ENCODE data around the gene THEM4. TPM values are rescaled to one million over a fixed set of nuclear protein-coding genes. Genes with fewer than 3 reads are reported as not detected.

Gene THEM4
- total RNA-seq, 2 donors from 2014 or later: 11.9 to 30.3 TPM

GRCh38 chr1:151839457-151840403, 69.6 kb downstream of the THEM4 start, which contains the start of gene C2CD4D:
TSS of gene C2CD4D (minus strand) at chr1:151839820. CDS start at chr1:151838989, 831 bp downstream.
- DNase-seq (peak; percentile 78 to 91 (median 84)), ATAC-seq (peak; percentile 69)
- TF ChIP-seq POLR2A (IDR thresholded peaks at IDR 0.05): peak; percentile 89 to 99 (median 98)
- TF ChIP-seq CTCF (IDR thresholded peaks at IDR 0.05): peak in 4 of 7 experiments; percentile 36 to 48 (median 47)
- H3K4me3 ChIP-seq: no peak within 1 kb of the TSS
- intact Hi-C loops (cut with DNase I): no loop called here
- peak within 1 kb of the TSS; percentile 91 to 97 (median 95) for H3K27ac ChIP-seq
- no peaks in the 10 kb centered on the region for H3K9me3 ChIP-seq
- no peaks in the 10 kb centered on the region for H3K27me3 ChIP-seq
- peaks cover 64% of the 10 kb centered on the region for H3K4me1 ChIP-seq
- no peaks in the 10 kb centered on the region for H3K36me3 ChIP-seq (replicated peaks in 1 of 2; ENCODE audit: insufficient read depth in 1 of 2, low read depth in 2 of 2)
- 2 to 7% methylated on average over 22 to 47 of the region's 47 CpGs for WGBS, 2 donors

GRCh38 chr1:151839082-151839412, 70.3 kb downstream of the THEM4 start:
- no peaks in the 10 kb centered on the region for H3K9me3 ChIP-seq
- intact Hi-C loops (cut with DNase I): no loop called here
- 56 to 70% methylated on average over 16 of the region's 16 CpGs for WGBS, 2 donors
- H3K27me3 ChIP-seq: no peaks in the 10 kb centered on the region
- no peaks in the 10 kb centered on the region for H3K36me3 ChIP-seq (replicated peaks in 1 of 2; ENCODE audit: insufficient read depth in 1 of 2, low read depth in 2 of 2)
- H3K4me3 ChIP-seq: no peak overlapping the region
- peak overlapping the region; percentile 91 to 97 (median 95) for H3K27ac ChIP-seq
- H3K4me1 ChIP-seq: peaks cover 71% of the 10 kb centered on the region
- no peak for TF ChIP-seq POLR2A (IDR thresholded peaks at IDR 0.05)
- no peak for TF ChIP-seq CTCF (IDR thresholded peaks at IDR 0.05)
- DNase-seq (no peak), ATAC-seq (no peak)

- WGBS, 2 donors: 40 to 74% methylated on average over 41 to 93 of the region's 117 CpGs
- intact Hi-C loops (cut with DNase I): no loop called here
- H3K4me1 ChIP-seq: peaks cover 77% of the 10 kb centered on the region
- no peaks in the 10 kb centered on the region for H3K36me3 ChIP-seq (replicated peaks in 1 of 2; ENCODE audit: insufficient read depth in 1 of 2, low read depth in 2 of 2)
- no peak for DNase-seq
- TF ChIP-seq POLR2A (IDR thresholded peaks at IDR 0.05): no peak
- no peak for TF ChIP-seq CTCF (IDR thresholded peaks at IDR 0.05)
- H3K4me3 ChIP-seq: no peak overlapping the region
- H3K9me3 ChIP-seq: no peaks in the 10 kb centered on the region
- H3K27ac ChIP-seq: peak overlapping the region in 3 of 4 donors; percentile 91 to 97 (median 94)
- ATAC-seq: no peak
- no peaks in the 10 kb centered on the region for H3K27me3 ChIP-seq
Observed at GRCh38 chr1:151838222-151839081, 70.9 kb downstream of the THEM4 start.

- peaks cover 83% of the 10 kb centered on the region for H3K4me1 ChIP-seq
Observed at GRCh38 chr1:151837884-151838221, 71.5 kb downstream of the THEM4 start.

More at GRCh38 chr1:151837884-151838221, 71.5 kb downstream of the THEM4 start:
- Histone ChIP-seq H3K27ac (peak overlapping the region; percentile 87 to 98 (median 91)), H3K4me3 (no peak overlapping the region), H3K36me3 (replicated peaks in 1 of 2; ENCODE audit: insufficient read depth in 1 of 2, low read depth in 2 of 2) (no peaks in the 10 kb centered on the region), H3K9me3 (no peaks in the 10 kb centered on the region), H3K27me3 (no peaks in the 10 kb centered on the region)
- ATAC-seq: no peak
- DNase-seq: no peak
- intact Hi-C loops (cut with DNase I): no loop called here
- TF ChIP-seq CTCF (IDR thresholded peaks at IDR 0.05): no peak
- no peak for TF ChIP-seq POLR2A (IDR thresholded peaks at IDR 0.05)
- WGBS, 2 donors: 42 to 47% methylated on average over 7 to 26 of the region's 26 CpGs

Data from body of pancreas (tissue), 4 donors.